ENCODE measurements around the gene DONSON. TPM values are rescaled to one million over a fixed set of nuclear protein-coding genes. Genes with fewer than 3 reads are reported as not detected.

Gene DONSON
- total and polyA plus RNA-seq, 9 of the 15 experiments (the other 6 are each of a cell fraction or from before 2014, with no cell fraction given), result 26.7 to 124 (median 62.6) TPM

DNA sequence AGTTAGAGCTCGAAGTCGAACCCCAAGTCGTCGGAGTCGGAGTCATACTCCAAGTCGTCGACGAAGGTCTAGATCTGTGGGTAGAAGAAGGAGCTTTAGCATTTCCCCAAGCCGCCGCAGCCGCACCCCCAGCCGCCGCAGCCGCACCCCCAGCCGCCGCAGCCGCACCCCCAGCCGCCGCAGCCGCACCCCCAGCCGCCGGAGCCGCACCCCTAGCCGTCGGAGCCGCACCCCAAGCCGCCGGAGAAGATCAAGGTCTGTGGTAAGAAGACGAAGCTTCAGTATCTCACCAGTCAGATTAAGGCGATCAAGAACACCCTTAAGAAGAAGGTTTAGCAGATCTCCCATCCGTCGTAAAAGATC, 33.5 kb downstream of the DONSON start:
- Histone ChIP-seq H3K36me3 (ENCODE audit: control insufficient read depth, insufficient read depth, low read length) (peaks cover 97% of the 10 kb centered on the region), H3K9me1 (ENCODE audit: control insufficient read depth, insufficient read depth, low read length) (no peaks in the 10 kb centered on the region), H2AFZ (ENCODE audit: low read depth, low read length) (no peak overlapping the region), H3K27me3 (ENCODE audit: control insufficient read depth in 2 of 2, insufficient read depth in 2 of 2, low read length in 2 of 2) (no peaks in the 10 kb centered on the region), H3K4me1 (replicated peaks in 1 of 2; ENCODE audit: control insufficient read depth in 2 of 2, insufficient read depth in 2 of 2, low read length in 2 of 2) (peaks cover 0 to 9% of the 10 kb centered on the region in 2 experiments; a peak in 1 of 5 replicates), H3K79me2 (ENCODE audit: control insufficient read depth, insufficient read depth, low read length) (peaks cover 96% of the 10 kb centered on the region), H3K4me2 (ENCODE audit: insufficient read depth, low read length) (no peak overlapping the region), H4K20me1 (replicated peaks; ENCODE audit: control insufficient read depth, insufficient read depth, low read length) (0 out of 2 replicates have a peak, but pooled peaks cover 4% of the 10 kb centered on the region), H3K27ac (ENCODE audit: extremely low read depth, low read depth, low read length) (no peak overlapping the region), H3K9me3 (replicated peaks; ENCODE audit: control insufficient read depth, insufficient read depth, low read depth, low read length) (peaks cover 31% of the 10 kb centered on the region), H3K4me3 (no peak overlapping the region), H3K9ac (ENCODE audit: insufficient read depth in 1 of 2, low read depth in 2 of 2, low read length in 2 of 2) (no peak overlapping the region)
- TF ChIP-seq RBFOX2 (IDR thresholded peaks at IDR 0.05; ENCODE audit: low read depth, low read length) (peak; percentile 42; the same call in 1 of the 2 replicates), ZBTB33 (CRISPR knock-in tag; IDR thresholded peaks at IDR 0.05) (peak; percentile 79; the same call in 1 of the 2 replicates), HSF4 (CRISPR knock-in tag; IDR thresholded peaks at IDR 0.05; ENCODE audit: borderline replicate concordance) (no peak), POLR2G (IDR thresholded peaks at IDR 0.05; ENCODE audit: low read depth, low read length) (peak; percentile 65)
- DNase-seq (ENCODE audit: extremely low read depth in 1 of 4, low spot score in 3 of 4) (no peak), ATAC-seq (no peak), FAIRE-seq (no peak)
- WGBS (ENCODE audit: insufficient coverage, low coverage, missing lambda C conversion rate), result 98% methylated on average over 12 of the region's 32 CpGs
- in situ Hi-C loops (cut with MboI), result no loop called here
- BruUV-seq (replicated peaks), result no TSS peak
- intact Hi-C loops (cut with micrococcal nuclease), result no loop called here
- CTCF ChIA-PET (ENCODE audit: low intra/inter-chr PET ratio), result no interaction called here
- POLR2A ChIA-PET, result interaction anchor here (8.0 to 10.6 kb wide), 2 partner anchors 11 to 14 kb away, joined by 99 to 130 read pairs; partner anchors contain the start of genes GART and SON
